CD8-positive, alpha-beta memory T cell (primary cell): ENCODE results near the gene CDK9. TPM values are rescaled to one million over a fixed set of nuclear protein-coding genes. Genes with fewer than 3 reads are reported as not detected.
"Not testable (repeated sequence)": the region's sequence is repeated elsewhere in the genome, so short reads cannot be mapped to it uniquely, and the experiment has no call there.

Experiments
- CTCF ChIA-PET: fragments of 350-600 bp; sonication (Branson Sonifier 250); formaldehyde crosslinking; loops from one replicate; lab custom pipeline; 2021; ENCODE audit warnings: antibody characterized with exemption; lab: Charles Lee
- POLR2A ChIA-PET: fragments of 350-600 bp; sonication (Branson Sonifier 250); formaldehyde crosslinking; loops from one replicate; lab custom pipeline; 2021; ENCODE audit warnings: antibody characterized with exemption; lab: Charles Lee
- DNase-seq, 5 donors: peaks; one replicate each; pipeline versions ENCODE4 v3.0.0 to v3.0.0-alpha.2; 2020 to 2022; ENCODE audit warnings: mixed read lengths in 1 of 5
- H3K27ac ChIP-seq: one replicate; pipeline ENCODE4 v1.7.0; 2013; ENCODE audit warnings: low read depth, mild to moderate bottlenecking, low read length, moderate library complexity
- H3K27me3 ChIP-seq: 2 replicates; pipeline ENCODE4 v1.7.0; 2013; ENCODE audit warnings: low read length, mild to moderate bottlenecking; ENCODE audit not compliant: insufficient read depth, poor library complexity, severe bottlenecking
- H3K36me3 ChIP-seq: 2 replicates; pipeline ENCODE4 v1.7.0; 2013; ENCODE audit warnings: mild to moderate bottlenecking, low read length, moderate library complexity; ENCODE audit not compliant: insufficient read depth
- H3K4me1 ChIP-seq: 2 replicates; pipeline ENCODE4 v1.7.0; 2013; ENCODE audit warnings: mild to moderate bottlenecking, low read length, moderate library complexity; ENCODE audit not compliant: insufficient read depth
- H3K4me3 ChIP-seq: 2 replicates; pipeline ENCODE4 v1.7.0; 2013; ENCODE audit warnings: mild to moderate bottlenecking, low read length
- H3K9me3 ChIP-seq: 2 replicates; pipeline ENCODE4 v1.7.0; 2013; ENCODE audit warnings: mild to moderate bottlenecking, low read length
- H3K27ac Mint-ChIP-seq, 8 donors: one replicate each; pipeline ENCODE4 v1.8.0; 2020 to 2021; ENCODE audit warnings: mixed read lengths in 8 of 8, mild to moderate bottlenecking in 6 of 8, inconsistent platforms in 3 of 8, moderate library complexity in 3 of 8
- H3K27me3 Mint-ChIP-seq, 2 donors: one replicate each; pipeline ENCODE4 v1.8.0; 2020 to 2021; ENCODE audit warnings: mixed read lengths in 2 of 2, mild to moderate bottlenecking in 1 of 2, moderate library complexity in 1 of 2
- H3K36me3 Mint-ChIP-seq, 3 donors: one replicate each; pipeline ENCODE4 v1.8.0; 2020 to 2021; ENCODE audit warnings: mixed read lengths in 3 of 3, inconsistent platforms in 1 of 3, mild to moderate bottlenecking in 1 of 3
- H3K4me1 Mint-ChIP-seq, 3 donors: one replicate each; pipeline ENCODE4 v1.8.0; 2020 to 2021; ENCODE audit warnings: mixed read lengths in 3 of 3, inconsistent platforms in 1 of 3, mild to moderate bottlenecking in 1 of 3
- H3K4me3 Mint-ChIP-seq, 7 donors: one replicate each; pipeline ENCODE4 v1.8.0; 2020 to 2021; ENCODE audit warnings: mixed read lengths in 7 of 7, mild to moderate bottlenecking in 6 of 7, moderate library complexity in 4 of 7, inconsistent platforms in 2 of 7
- H3K9me3 Mint-ChIP-seq, 5 donors: one replicate each; pipeline ENCODE4 v1.8.0; 2020 to 2022; ENCODE audit warnings: mixed read lengths in 5 of 5, mild to moderate bottlenecking in 3 of 5, moderate library complexity in 2 of 5, inconsistent platforms in 1 of 5
- polyA plus RNA-seq: library from polyadenylated mRNA; unstranded; fragments of 300-500 nt; fragmentation: Illumina TruSeq; gene quantifications from one replicate; pipeline ENCODE4 v1.2.3, GENCODE V29; 2021
- total RNA-seq, 2 experiments: library from RNA; stranded (reverse); gene quantifications; one replicate each; pipeline ENCODE4 v1.2.3, GENCODE V29; 2021

CDK9 gene
- total and polyA plus RNA-seq, 3 experiments from 2014 or later, result 72.3 to 111 (median 108) TPM

DNA sequence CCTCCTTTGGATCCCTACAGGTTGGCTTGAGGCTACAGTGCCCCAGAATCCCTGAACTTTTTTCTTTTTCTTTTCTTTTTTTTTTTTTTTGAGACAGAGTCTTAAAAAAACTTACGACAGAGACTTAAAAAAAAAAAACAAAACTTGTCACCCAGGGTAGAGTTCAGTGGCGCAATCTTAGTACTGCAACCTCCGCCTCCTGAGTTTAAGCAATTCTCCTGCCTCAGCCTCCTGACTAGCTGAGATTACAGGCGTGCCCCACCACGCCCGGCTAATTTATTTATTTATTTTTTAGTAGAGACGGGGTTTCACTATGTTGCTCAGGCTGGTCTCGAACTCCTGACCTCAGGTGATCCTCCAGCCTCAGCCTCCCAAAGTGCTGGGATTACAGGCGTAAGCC is 4.9 kb upstream of the CDK9 start:
- peak overlapping the region in 4 of 7 donors; percentile 49 to 100 (median 78) for H3K4me3 Mint-ChIP-seq
- peaks cover 63% of the 10 kb centered on the region for H3K4me1 ChIP-seq
- H3K4me3 ChIP-seq, H3K27me3 Mint-ChIP-seq, H3K27me3 ChIP-seq, H3K36me3 ChIP-seq, H3K9me3 Mint-ChIP-seq, H3K9me3 ChIP-seq, H3K27ac ChIP-seq: not testable (repeated sequence)
- peak overlapping the region; percentile 71 to 100 (median 98) for H3K27ac Mint-ChIP-seq
- DNase-seq, result peak in 1 of 5 donors; percentile 39
- POLR2A ChIA-PET, result interaction anchor here (2.3 kb wide), 1 partner anchor 10 kb away, joined by 14 read pairs; no protein-coding TSS in a partner anchor
- CTCF ChIA-PET, result interaction anchor here (1.3 to 7.5 kb wide), 3 partner anchors 10 to 89 kb away, joined by 5 to 69 read pairs (median 5); partner anchors contain the start of gene TOR2A
- H3K4me1 Mint-ChIP-seq, result peaks cover 60 to 83% (median 76%) of the 10 kb centered on the region in 3 donors
- peaks cover 0 to 12% (median 2%) of the 10 kb centered on the region in 3 donors for H3K36me3 Mint-ChIP-seq

DNA sequence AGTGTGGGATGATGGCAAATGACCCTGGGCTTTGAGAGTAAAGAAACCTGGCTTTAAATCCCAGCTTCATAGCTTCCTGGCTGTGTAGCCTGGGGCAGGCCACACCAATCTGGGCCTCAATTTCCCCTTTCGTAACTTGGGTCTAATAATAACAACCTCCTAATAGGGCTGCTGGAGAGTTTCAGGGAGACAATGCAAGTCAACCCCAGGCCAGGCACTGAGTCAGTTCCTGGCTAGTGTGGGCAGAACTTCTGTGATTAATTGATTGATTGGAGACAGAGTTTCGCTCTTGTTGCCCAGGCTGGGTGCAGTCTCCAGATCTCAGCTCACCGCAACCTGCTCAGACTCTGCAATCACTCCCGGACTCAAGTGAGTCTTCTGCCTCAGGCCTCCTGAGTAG is 4.0 kb upstream of the CDK9 start:
- Mint-ChIP-seq H3K9me3 (no peaks in the 10 kb centered on the region), H3K4me3 (peak overlapping the region; percentile 14 to 76 (median 38)), H3K36me3 (peaks cover 0 to 14% (median 2%) of the 10 kb centered on the region in 3 donors), H3K27me3 (peaks cover 0 to 4% of the 10 kb centered on the region in 2 donors), H3K4me1 (peaks cover 58 to 79% (median 73%) of the 10 kb centered on the region in 3 donors), H3K27ac (peak overlapping the region; percentile 70 to 100 (median 97))
- Histone ChIP-seq H3K4me3 (no peak overlapping the region), H3K27me3 (no peaks in the 10 kb centered on the region), H3K36me3 (no peaks in the 10 kb centered on the region), H3K27ac (no peak overlapping the region), H3K9me3 (no peaks in the 10 kb centered on the region), H3K4me1 (peaks cover 61% of the 10 kb centered on the region)
- no peak for DNase-seq
- ChIA-PET POLR2A (no interaction called here), CTCF (interaction anchor here (1.3 to 7.5 kb wide), 3 partner anchors 11 to 139 kb away, joined by 4 to 69 read pairs (median 34); partner anchors contain the start of gene TOR2A)

DNA sequence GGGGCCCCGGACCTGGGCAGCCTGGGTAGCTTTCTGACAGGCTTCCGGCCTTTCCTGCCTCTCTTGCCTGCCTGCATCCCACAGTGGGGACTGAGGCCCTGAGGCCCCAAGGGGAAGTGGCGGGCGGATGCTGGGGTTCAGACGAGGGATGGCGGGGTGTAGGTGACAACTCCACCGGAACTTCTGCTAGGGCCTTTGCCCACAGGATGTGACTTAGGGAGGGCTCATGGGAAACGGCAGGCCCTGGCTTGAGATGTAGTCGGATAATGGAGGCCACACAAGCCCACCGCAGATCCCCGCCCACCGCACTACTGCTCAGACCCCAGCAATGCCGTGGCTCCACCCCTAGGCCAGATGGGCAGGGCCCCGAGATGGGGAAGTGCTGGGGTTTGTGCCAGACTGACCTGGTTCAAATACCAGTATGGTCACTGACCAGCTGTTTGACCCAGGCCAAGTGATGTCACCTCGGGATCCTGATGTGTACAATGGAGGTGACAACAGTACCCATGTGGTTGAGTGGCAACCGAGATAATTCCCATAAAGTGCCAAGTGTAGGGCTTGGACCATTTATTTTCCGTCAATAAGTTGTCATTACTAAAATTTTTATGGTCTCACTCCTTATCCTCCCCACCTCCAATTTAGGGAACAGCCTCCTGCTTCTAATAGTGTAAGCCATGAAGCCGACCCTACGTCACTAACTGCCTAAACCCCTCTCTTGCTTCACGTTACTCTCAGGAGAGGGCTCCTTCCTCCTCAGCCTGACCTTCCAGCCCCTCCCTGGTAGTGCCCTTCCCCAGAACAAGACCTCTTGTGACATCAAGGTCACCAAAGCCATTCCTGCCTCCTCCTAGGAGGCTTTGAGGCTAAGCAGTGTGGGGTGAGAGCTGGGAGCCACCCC is 2.5 kb upstream of the CDK9 start:
- ChIA-PET POLR2A (interaction anchor here (1.0 to 4.2 kb wide), 4 partner anchors 13 to 138 kb away, joined by 3 to 54 read pairs (median 4); partner anchors contain the start of gene TOR2A), CTCF (interaction anchor here (1.2 to 7.5 kb wide), 10 partner anchors 12 to 138 kb away, joined by 4 to 69 read pairs (median 20); partner anchors contain the start of genes PTRH1, ST6GALNAC4, TOR2A and TTC16)
- Mint-ChIP-seq H3K27me3 (peaks cover 0 to 4% of the 10 kb centered on the region in 2 donors), H3K27ac (peak overlapping the region; percentile 91 to 99 (median 97)), H3K4me1 (peaks cover 65 to 79% (median 77%) of the 10 kb centered on the region in 3 donors), H3K9me3 (no peaks in the 10 kb centered on the region), H3K4me3 (peak overlapping the region; percentile 76 to 92 (median 82)), H3K36me3 (peaks cover 0 to 24% (median 0%) of the 10 kb centered on the region in 3 donors)
- H3K27ac ChIP-seq, result peak overlapping the region; percentile 75
- peaks cover 15% of the 10 kb centered on the region for H3K36me3 ChIP-seq
- H3K4me3 ChIP-seq, result peak overlapping the region; percentile 64
- peak; percentile 70 to 91 (median 79) for DNase-seq
- peaks cover 75% of the 10 kb centered on the region for H3K4me1 ChIP-seq
- H3K27me3 ChIP-seq, result no peaks in the 10 kb centered on the region
- no peaks in the 10 kb centered on the region for H3K9me3 ChIP-seq

DNA sequence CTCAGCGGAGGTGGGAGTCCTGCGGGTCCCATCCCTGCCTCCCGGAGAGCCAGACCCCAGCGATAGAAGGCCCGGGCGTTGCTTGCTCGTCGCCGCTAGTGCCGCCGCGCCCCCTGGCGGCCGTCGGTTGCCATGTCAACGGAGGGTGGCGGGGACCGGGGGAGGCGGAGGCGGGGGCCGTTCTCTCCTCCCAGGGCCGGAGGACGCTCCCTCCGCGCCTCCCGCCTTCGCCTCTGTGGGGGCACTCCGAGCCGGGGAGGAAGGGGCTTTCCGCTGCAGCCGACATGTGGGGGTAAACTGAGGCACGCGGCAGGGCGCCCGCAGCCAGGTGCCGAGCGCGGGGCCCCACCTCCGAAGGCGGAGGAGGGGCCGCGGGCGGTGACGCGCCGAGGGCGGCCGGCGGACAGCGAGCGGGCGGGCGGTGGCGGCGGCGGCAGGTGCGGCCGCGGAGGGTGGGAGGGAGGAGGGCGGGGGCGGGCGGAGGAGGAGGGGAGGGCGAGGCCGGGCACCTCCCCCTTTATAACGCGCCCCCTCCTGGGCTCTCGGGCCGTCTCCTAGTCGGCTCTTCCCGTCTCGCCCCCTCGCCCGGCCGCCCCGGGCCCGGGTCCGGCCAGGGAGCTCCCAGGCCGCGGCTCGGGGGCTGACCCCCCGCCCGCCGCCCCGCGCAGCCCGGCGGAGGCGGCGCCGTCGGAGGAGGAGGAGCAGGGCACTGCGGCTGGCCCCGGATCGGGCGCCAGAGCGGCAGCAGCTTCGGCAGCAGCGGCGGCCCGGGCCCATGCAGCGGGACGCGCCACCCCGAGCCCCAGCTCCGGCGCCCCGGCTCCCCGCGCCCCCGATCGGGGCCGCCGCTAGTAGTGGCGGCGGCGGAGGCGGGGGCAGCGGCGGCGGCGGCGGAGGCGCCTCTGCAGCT is 556 bp upstream of the CDK9 start:
- peak overlapping the region; percentile 85 to 97 (median 90) for H3K4me3 Mint-ChIP-seq
- H3K27me3 Mint-ChIP-seq, result peaks cover 0 to 4% of the 10 kb centered on the region in 2 donors
- H3K36me3 ChIP-seq, result peaks cover 34% of the 10 kb centered on the region
- H3K9me3 Mint-ChIP-seq, result no peaks in the 10 kb centered on the region
- ChIA-PET POLR2A (interaction anchor here (0.5 to 4.2 kb wide), 18 partner anchors 9 to 359 kb away, joined by 3 to 54 read pairs (median 4); partner anchors contain the start of gene TOR2A), CTCF (interaction anchor here (0.6 to 7.5 kb wide), 25 partner anchors 10 to 207 kb away, joined by 3 to 69 read pairs (median 4); partner anchors contain the start of genes FPGS, PTRH1, ST6GALNAC4 and TOR2A)
- H3K9me3 ChIP-seq, result no peaks in the 10 kb centered on the region
- H3K27me3 ChIP-seq, result no peaks in the 10 kb centered on the region
- H3K4me1 ChIP-seq, result peaks cover 59% of the 10 kb centered on the region
- H3K27ac ChIP-seq, result peak overlapping the region; percentile 64
- peak overlapping the region; percentile 95 to 99 (median 98) for H3K27ac Mint-ChIP-seq
- peak; percentile 85 to 94 (median 89) for DNase-seq
- peak overlapping the region; percentile 52 for H3K4me3 ChIP-seq
- H3K36me3 Mint-ChIP-seq, result peaks cover 2 to 42% (median 7%) of the 10 kb centered on the region in 3 donors
- H3K4me1 Mint-ChIP-seq, result peaks cover 59 to 76% (median 76%) of the 10 kb centered on the region in 3 donors

DNA sequence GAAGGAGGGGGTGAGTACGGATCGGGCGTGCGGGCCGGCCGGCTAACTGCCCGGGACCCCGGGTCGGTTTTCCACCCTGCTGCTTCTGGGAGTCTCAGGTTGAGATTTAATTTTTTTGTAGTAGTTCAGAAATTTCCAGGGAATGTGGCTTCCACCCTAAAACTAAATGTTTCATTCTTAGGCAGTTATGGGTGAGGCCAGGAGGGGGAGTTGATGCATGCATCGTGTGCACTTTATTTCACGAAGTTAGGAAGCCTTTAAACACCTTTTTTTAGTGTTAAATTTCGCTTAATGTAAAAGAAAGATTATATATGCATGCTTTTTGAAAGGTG is 905 bp downstream of the CDK9 start:
- Mint-ChIP-seq H3K4me1 (peaks cover 52 to 67% (median 67%) of the 10 kb centered on the region in 3 donors), H3K27ac (peak overlapping the region; percentile 76 to 98 (median 92)), H3K9me3 (no peaks in the 10 kb centered on the region), H3K36me3 (peaks cover 5 to 55% (median 10%) of the 10 kb centered on the region in 3 donors), H3K27me3 (peaks cover 0 to 4% of the 10 kb centered on the region in 2 donors), H3K4me3 (peak overlapping the region; percentile 85 to 97 (median 90))
- POLR2A ChIA-PET, result interaction anchor here (0.8 to 1.0 kb wide), 2 partner anchors 52 to 83 kb away, joined by 3 read pairs; partner anchors contain the start of gene TOR2A
- DNase-seq, result no peak
- Histone ChIP-seq H3K36me3 (peaks cover 38% of the 10 kb centered on the region), H3K4me1 (peaks cover 44% of the 10 kb centered on the region), H3K9me3 (no peaks in the 10 kb centered on the region), H3K27me3 (no peaks in the 10 kb centered on the region), H3K4me3 (peak overlapping the region; percentile 87), H3K27ac (peak overlapping the region; percentile 65)
- CTCF ChIA-PET, result interaction anchor here (0.9 to 3.4 kb wide), 7 partner anchors 15 to 130 kb away, joined by 3 to 21 read pairs (median 5); partner anchors contain the start of gene ST6GALNAC4

DNA sequence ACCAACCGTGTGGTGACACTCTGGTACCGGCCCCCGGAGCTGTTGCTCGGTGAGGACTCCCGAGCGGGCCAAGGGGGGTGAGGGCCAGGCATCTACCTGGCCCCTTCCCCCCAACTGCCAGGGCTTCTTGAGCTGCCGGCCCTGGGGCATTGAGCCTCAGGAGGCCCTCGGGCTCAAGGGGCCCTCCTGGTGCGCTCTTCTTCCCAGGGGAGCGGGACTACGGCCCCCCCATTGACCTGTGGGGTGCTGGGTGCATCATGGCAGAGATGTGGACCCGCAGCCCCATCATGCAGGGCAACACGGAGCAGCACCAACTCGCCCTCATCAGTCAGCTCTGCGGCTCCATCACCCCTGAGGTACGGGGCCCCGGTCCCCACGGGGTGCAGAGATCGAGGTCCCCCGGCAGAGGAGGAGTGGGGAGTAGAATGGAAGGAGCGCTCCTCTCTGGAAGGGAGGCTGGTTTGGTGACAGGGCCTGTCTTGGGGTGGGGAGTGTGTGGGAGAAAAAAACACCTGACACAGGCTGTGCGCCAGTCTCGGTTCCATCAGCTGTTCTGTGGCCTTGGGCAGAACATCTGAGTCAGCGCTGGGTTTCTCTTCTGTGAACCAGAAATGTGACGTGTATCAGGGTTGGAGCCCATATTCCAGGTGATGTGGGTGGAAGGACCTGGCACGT is 2.6 kb downstream of the CDK9 start:
- Mint-ChIP-seq H3K36me3 (peaks cover 5 to 67% (median 10%) of the 10 kb centered on the region in 3 donors), H3K27ac (peak overlapping the region in 4 of 8 donors; percentile 50 to 98 (median 67)), H3K9me3 (no peaks in the 10 kb centered on the region), H3K4me3 (peak overlapping the region in 2 of 7 donors; percentile 23 to 40), H3K27me3 (peaks cover 0 to 4% of the 10 kb centered on the region in 2 donors), H3K4me1 (peaks cover 41 to 59% (median 50%) of the 10 kb centered on the region in 3 donors)
- Histone ChIP-seq H3K27ac (no peak overlapping the region), H3K27me3 (no peaks in the 10 kb centered on the region), H3K4me3 (no peak overlapping the region), H3K36me3 (peaks cover 38% of the 10 kb centered on the region), H3K9me3 (no peaks in the 10 kb centered on the region), H3K4me1 (peaks cover 29% of the 10 kb centered on the region)
- DNase-seq, result no peak
- CTCF ChIA-PET, result interaction anchor here (0.7 to 3.4 kb wide), 7 partner anchors 10 to 132 kb away, joined by 3 to 21 read pairs (median 5); partner anchors contain the start of genes ST6GALNAC4 and TOR2A
- POLR2A ChIA-PET, result interaction anchor here (0.5 to 1.3 kb wide), 5 partner anchors 9 to 317 kb away, joined by 3 to 9 read pairs (median 4); partner anchors contain the start of gene SH2D3C
